HL-60 (cell line): ENCODE measurements around the gene CDK2.
"Not testable (repeated sequence)": the region's sequence is repeated elsewhere in the genome, so short reads cannot be mapped to it uniquely, and the experiment has no call there.

ENCODE experiments used
- GABPA ChIP-seq: IDR thresholded peaks from 2 replicates; pipeline ENCODE4 v1.6.1; 2012; ENCODE audit warnings: low read depth
- POLR2AphosphoS5 ChIP-seq: IDR thresholded peaks from 2 replicates; pipeline ENCODE4 v1.6.1; 2012; ENCODE audit warnings: low read depth
- SPI1 ChIP-seq: IDR thresholded peaks from 2 replicates; pipeline ENCODE4 v1.6.1; 2012; ENCODE audit warnings: low read depth, mild to moderate bottlenecking, borderline replicate concordance
- TF ChIP-seq, protein P1 (sequence below): IDR thresholded peaks from one replicate; pipeline ENCODE4 v1.5.1; 2011; ENCODE audit warnings: low read length, control low read depth, inconsistent platforms; ENCODE audit not compliant: insufficient read depth

DNA sequence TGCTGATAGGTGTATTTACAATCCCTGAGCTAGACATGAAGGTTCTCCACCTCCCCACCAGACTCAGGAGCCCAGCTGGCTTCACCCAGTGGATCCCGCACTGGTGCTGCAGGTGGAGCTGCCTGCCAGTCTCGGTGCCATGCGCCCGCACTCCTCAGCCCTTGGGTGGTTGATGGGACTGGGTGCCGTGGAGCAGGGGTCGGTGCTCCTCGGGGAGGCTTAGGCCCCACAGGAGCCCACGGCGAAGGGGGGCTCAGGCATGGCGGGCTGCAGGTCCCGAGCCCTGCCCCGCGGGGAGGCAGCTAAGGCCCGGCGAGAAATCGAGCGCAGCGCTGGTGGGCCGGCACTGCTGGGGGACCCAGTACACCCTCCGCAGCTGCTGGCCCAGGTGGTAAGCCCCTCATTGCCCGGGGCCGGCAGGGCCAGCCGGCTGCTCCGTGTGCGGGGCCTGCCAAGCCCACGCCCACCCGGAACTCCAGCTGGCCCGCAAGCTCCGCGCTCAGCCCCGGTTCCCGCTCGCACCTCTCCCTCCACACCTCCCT lies 33.4 kb downstream of the CDK2 start:
- TF ChIP-seq, protein P1, sequence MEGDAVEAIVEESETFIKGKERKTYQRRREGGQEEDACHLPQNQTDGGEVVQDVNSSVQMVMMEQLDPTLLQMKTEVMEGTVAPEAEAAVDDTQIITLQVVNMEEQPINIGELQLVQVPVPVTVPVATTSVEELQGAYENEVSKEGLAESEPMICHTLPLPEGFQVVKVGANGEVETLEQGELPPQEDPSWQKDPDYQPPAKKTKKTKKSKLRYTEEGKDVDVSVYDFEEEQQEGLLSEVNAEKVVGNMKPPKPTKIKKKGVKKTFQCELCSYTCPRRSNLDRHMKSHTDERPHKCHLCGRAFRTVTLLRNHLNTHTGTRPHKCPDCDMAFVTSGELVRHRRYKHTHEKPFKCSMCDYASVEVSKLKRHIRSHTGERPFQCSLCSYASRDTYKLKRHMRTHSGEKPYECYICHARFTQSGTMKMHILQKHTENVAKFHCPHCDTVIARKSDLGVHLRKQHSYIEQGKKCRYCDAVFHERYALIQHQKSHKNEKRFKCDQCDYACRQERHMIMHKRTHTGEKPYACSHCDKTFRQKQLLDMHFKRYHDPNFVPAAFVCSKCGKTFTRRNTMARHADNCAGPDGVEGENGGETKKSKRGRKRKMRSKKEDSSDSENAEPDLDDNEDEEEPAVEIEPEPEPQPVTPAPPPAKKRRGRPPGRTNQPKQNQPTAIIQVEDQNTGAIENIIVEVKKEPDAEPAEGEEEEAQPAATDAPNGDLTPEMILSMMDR: not testable (repeated sequence)
- TF ChIP-seq GABPA, SPI1, POLR2AphosphoS5: not testable (repeated sequence)
